ENCODE results near the gene NOS1AP.

The NOS1AP gene

GRCh38 chr1:162038624-162039023, 30.9 kb upstream of the NOS1AP start:
- no peak for TF ChIP-seq REST (IDR thresholded peaks at IDR 0.05; ENCODE audit: insufficient read depth in 1 of 2, low read depth in 2 of 2, low read length in 2 of 2)
- TF ChIP-seq TAF1 (IDR thresholded peaks at IDR 0.05; ENCODE audit: borderline replicate concordance, insufficient read depth, low read length): no peak
- TF ChIP-seq FOXP2 (optimal IDR thresholded peaks at IDR 0.05; ENCODE audit: borderline replicate concordance, extremely low read depth, extremely low read length, insufficient read depth): no peak
- no peak for TF ChIP-seq POLR2AphosphoS5 (IDR thresholded peaks at IDR 0.05; ENCODE audit: low read depth, low read length)
- TF ChIP-seq SIN3A (IDR thresholded peaks at IDR 0.05; ENCODE audit: borderline replicate concordance, insufficient read depth, low read length): no peak

- TF ChIP-seq TAF1 (IDR thresholded peaks at IDR 0.05; ENCODE audit: borderline replicate concordance, insufficient read depth, low read length): no peak
- TF ChIP-seq SIN3A (IDR thresholded peaks at IDR 0.05; ENCODE audit: borderline replicate concordance, insufficient read depth, low read length): no peak
- no peak for TF ChIP-seq REST (IDR thresholded peaks at IDR 0.05; ENCODE audit: insufficient read depth in 1 of 2, low read depth in 2 of 2, low read length in 2 of 2)
- no peak for TF ChIP-seq FOXP2 (optimal IDR thresholded peaks at IDR 0.05; ENCODE audit: borderline replicate concordance, extremely low read depth, extremely low read length, insufficient read depth)
- TF ChIP-seq POLR2AphosphoS5 (IDR thresholded peaks at IDR 0.05; ENCODE audit: low read depth, low read length): no peak
Observed at GRCh38 chr1:162040001-162040400, 29.5 kb upstream of the NOS1AP start.

- TF ChIP-seq FOXP2 (optimal IDR thresholded peaks at IDR 0.05; ENCODE audit: borderline replicate concordance, extremely low read depth, extremely low read length, insufficient read depth): no peak
- no peak for TF ChIP-seq POLR2AphosphoS5 (IDR thresholded peaks at IDR 0.05; ENCODE audit: low read depth, low read length)
- TF ChIP-seq REST (IDR thresholded peaks at IDR 0.05; ENCODE audit: insufficient read depth in 1 of 2, low read depth in 2 of 2, low read length in 2 of 2): no peak
- no peak for TF ChIP-seq TAF1 (IDR thresholded peaks at IDR 0.05; ENCODE audit: borderline replicate concordance, insufficient read depth, low read length)
- TF ChIP-seq SIN3A (IDR thresholded peaks at IDR 0.05; ENCODE audit: borderline replicate concordance, insufficient read depth, low read length): no peak
Observed at GRCh38 chr1:162040657-162041056, 28.8 kb upstream of the NOS1AP start.

GRCh38 chr1:162042361-162042760, 27.1 kb upstream of the NOS1AP start:
- TF ChIP-seq REST (IDR thresholded peaks at IDR 0.05; ENCODE audit: insufficient read depth in 1 of 2, low read depth in 2 of 2, low read length in 2 of 2): no peak
- TF ChIP-seq FOXP2 (optimal IDR thresholded peaks at IDR 0.05; ENCODE audit: borderline replicate concordance, extremely low read depth, extremely low read length, insufficient read depth): no peak
- TF ChIP-seq TAF1 (IDR thresholded peaks at IDR 0.05; ENCODE audit: borderline replicate concordance, insufficient read depth, low read length): no peak
- TF ChIP-seq POLR2AphosphoS5 (IDR thresholded peaks at IDR 0.05; ENCODE audit: low read depth, low read length): no peak
- no peak for TF ChIP-seq SIN3A (IDR thresholded peaks at IDR 0.05; ENCODE audit: borderline replicate concordance, insufficient read depth, low read length)

- TF ChIP-seq REST (IDR thresholded peaks at IDR 0.05; ENCODE audit: insufficient read depth in 1 of 2, low read depth in 2 of 2, low read length in 2 of 2) (no peak), TAF1 (IDR thresholded peaks at IDR 0.05; ENCODE audit: borderline replicate concordance, insufficient read depth, low read length) (no peak), SIN3A (IDR thresholded peaks at IDR 0.05; ENCODE audit: borderline replicate concordance, insufficient read depth, low read length) (no peak), FOXP2 (optimal IDR thresholded peaks at IDR 0.05; ENCODE audit: borderline replicate concordance, extremely low read depth, extremely low read length, insufficient read depth) (no peak), POLR2AphosphoS5 (IDR thresholded peaks at IDR 0.05; ENCODE audit: low read depth, low read length) (no peak)
Observed at GRCh38 chr1:162046921-162047320, 22.6 kb upstream of the NOS1AP start.

All from PFSK-1 (cell line).